Measurements from ENCODE around the gene SLC24A4.

The SLC24A4 gene

DNA sequence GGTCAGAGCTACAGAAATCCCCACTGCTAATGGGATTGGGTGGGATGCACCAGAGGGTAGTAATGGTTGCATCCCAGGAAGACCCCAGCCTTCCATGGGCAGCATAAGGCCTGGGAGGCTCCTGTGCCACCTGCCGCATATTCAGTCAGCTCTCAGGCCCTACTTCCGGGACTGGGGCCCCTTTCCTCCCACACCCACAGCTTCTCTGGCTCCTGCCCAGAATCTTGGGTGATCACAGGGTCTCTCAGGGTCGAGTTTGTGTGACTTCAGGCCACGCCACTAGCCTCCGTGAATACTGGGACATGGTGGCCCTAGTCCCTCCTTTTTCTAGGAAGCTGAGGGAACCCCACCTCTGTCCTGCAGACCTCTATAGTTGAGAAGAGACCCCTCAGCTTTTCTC, 123.8 kb downstream of the SLC24A4 start:
- no peaks in the 10 kb centered on the region for H4K20me1 ChIP-seq (ENCODE audit: insufficient read depth, low read length, poor library complexity, severe bottlenecking)
- H3K4me3 ChIP-seq (ENCODE audit: low read length, poor library complexity, severe bottlenecking): no peak overlapping the region
- no peaks in the 10 kb centered on the region for H3K4me1 ChIP-seq (ENCODE audit: insufficient read depth, low read length, poor library complexity, severe bottlenecking)
- no peaks in the 10 kb centered on the region for H3K79me2 ChIP-seq (ENCODE audit: insufficient read depth, low read length)
- H3K4me2 ChIP-seq (ENCODE audit: low read depth, low read length, poor library complexity, severe bottlenecking): no peak overlapping the region
- H3K9me3 ChIP-seq (ENCODE audit: insufficient read depth, low read depth, low read length): no peaks in the 10 kb centered on the region
- H3K27me3 ChIP-seq (ENCODE audit: insufficient read depth, low read length, poor library complexity, severe bottlenecking): no peaks in the 10 kb centered on the region
- H3K36me3 ChIP-seq (ENCODE audit: insufficient read depth, low read length): no peaks in the 10 kb centered on the region
- H3F3A ChIP-seq (ENCODE audit: low read depth): no peaks in the 10 kb centered on the region
- TF ChIP-seq EZH2phosphoT487 (IDR thresholded peaks at IDR 0.05; ENCODE audit: borderline replicate concordance): no peak
- TF ChIP-seq, protein P1, sequence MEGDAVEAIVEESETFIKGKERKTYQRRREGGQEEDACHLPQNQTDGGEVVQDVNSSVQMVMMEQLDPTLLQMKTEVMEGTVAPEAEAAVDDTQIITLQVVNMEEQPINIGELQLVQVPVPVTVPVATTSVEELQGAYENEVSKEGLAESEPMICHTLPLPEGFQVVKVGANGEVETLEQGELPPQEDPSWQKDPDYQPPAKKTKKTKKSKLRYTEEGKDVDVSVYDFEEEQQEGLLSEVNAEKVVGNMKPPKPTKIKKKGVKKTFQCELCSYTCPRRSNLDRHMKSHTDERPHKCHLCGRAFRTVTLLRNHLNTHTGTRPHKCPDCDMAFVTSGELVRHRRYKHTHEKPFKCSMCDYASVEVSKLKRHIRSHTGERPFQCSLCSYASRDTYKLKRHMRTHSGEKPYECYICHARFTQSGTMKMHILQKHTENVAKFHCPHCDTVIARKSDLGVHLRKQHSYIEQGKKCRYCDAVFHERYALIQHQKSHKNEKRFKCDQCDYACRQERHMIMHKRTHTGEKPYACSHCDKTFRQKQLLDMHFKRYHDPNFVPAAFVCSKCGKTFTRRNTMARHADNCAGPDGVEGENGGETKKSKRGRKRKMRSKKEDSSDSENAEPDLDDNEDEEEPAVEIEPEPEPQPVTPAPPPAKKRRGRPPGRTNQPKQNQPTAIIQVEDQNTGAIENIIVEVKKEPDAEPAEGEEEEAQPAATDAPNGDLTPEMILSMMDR (conservative IDR thresholded peaks at IDR 0.05; ENCODE audit: low read length): no peak
- no peaks in the 10 kb centered on the region for H3K9me2 ChIP-seq (replicated peaks; ENCODE audit: low read depth, low read length)
- H3K9ac ChIP-seq (ENCODE audit: low read depth, low read length, poor library complexity, severe bottlenecking): no peak overlapping the region
- no peak overlapping the region for H2AFZ ChIP-seq (ENCODE audit: low read length)

DNA sequence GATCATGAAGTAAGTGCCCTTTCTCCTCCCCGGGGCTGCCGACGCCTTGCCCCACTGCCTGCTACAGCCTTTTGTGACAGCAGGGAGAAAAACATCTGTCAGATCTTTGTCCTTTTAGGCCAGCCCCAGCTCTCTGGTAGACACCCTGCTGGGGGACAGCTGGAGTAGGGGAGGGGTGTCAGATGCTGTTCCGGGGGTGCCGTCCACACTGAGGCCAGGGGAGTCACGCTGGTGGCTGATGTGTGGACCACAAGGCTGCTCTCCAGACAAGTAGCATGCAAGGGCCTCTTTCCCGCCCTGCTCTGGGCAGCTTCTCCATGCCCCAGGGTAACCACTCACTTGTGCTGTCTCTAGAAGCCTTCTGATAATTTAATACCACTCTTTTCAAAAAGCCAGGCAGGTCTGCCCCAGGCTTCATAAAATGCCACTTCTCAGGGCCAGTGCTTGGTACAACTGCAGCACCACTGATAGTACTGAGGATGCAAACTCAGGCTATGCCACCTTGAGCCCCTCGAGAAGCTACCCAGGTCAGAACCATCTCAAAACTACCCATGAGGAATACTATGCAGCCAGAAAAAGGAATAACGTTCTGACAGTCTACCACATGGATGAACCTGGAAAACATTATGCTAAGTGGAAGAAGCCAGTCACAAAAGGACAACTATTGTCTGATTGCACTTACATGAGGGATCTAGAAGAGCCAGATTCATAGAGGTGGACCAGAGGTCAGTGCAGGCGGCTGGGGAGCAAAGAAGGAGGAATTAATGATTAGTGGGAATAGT, 124.6 kb downstream of the SLC24A4 start:
- Histone ChIP-seq H3K9me3 (ENCODE audit: insufficient read depth, low read depth, low read length) (no peaks in the 10 kb centered on the region), H3K4me2 (ENCODE audit: low read depth, low read length, poor library complexity, severe bottlenecking) (no peak overlapping the region), H3K27me3 (ENCODE audit: insufficient read depth, low read length, poor library complexity, severe bottlenecking) (no peaks in the 10 kb centered on the region), H3K36me3 (ENCODE audit: insufficient read depth, low read length) (no peaks in the 10 kb centered on the region), H3K9me2 (replicated peaks; ENCODE audit: low read depth, low read length) (no peaks in the 10 kb centered on the region), H3K4me1 (ENCODE audit: insufficient read depth, low read length, poor library complexity, severe bottlenecking) (no peaks in the 10 kb centered on the region), H3K4me3 (ENCODE audit: low read length, poor library complexity, severe bottlenecking) (no peak overlapping the region), H3F3A (ENCODE audit: low read depth) (no peaks in the 10 kb centered on the region), H2AFZ (ENCODE audit: low read length) (no peak overlapping the region), H4K20me1 (ENCODE audit: insufficient read depth, low read length, poor library complexity, severe bottlenecking) (no peaks in the 10 kb centered on the region), H3K9ac (ENCODE audit: low read depth, low read length, poor library complexity, severe bottlenecking) (no peak overlapping the region), H3K79me2 (ENCODE audit: insufficient read depth, low read length) (no peaks in the 10 kb centered on the region)
- TF ChIP-seq, protein P1 (conservative IDR thresholded peaks at IDR 0.05; ENCODE audit: low read length): no peak
- no peak for TF ChIP-seq EZH2phosphoT487 (IDR thresholded peaks at IDR 0.05; ENCODE audit: borderline replicate concordance)

DNA sequence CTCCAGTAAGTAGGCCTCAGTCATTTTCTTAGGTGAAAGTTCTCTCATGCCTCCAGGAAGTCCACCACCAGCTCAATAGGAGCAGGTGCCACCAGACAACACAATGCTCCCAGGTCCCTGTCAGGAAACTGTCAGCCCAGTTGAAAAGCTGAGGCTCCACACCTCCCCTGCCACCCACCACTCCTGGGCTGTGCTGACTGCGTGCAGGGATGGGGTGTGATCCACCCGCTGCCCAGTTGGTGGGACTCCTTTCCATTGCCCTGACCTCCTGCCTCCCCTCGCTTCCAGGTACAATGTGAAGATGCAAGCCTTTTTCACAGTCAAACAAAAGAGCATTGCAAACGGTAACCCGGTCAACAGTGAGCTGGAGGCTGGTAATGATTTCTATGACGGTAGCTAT, 125.8 kb downstream of the SLC24A4 start:
- TF ChIP-seq, protein P1 (conservative IDR thresholded peaks at IDR 0.05; ENCODE audit: low read length): no peak
- TF ChIP-seq EZH2phosphoT487 (IDR thresholded peaks at IDR 0.05; ENCODE audit: borderline replicate concordance): no peak
- H3K9me3 ChIP-seq (ENCODE audit: insufficient read depth, low read depth, low read length): no peaks in the 10 kb centered on the region
- no peak overlapping the region for H2AFZ ChIP-seq (ENCODE audit: low read length)
- H3F3A ChIP-seq (ENCODE audit: low read depth): no peaks in the 10 kb centered on the region
- H3K36me3 ChIP-seq (ENCODE audit: insufficient read depth, low read length): no peaks in the 10 kb centered on the region
- H3K9me2 ChIP-seq (replicated peaks; ENCODE audit: low read depth, low read length): no peaks in the 10 kb centered on the region
- no peak overlapping the region for H3K4me3 ChIP-seq (ENCODE audit: low read length, poor library complexity, severe bottlenecking)
- H3K27me3 ChIP-seq (ENCODE audit: insufficient read depth, low read length, poor library complexity, severe bottlenecking): no peaks in the 10 kb centered on the region
- no peaks in the 10 kb centered on the region for H4K20me1 ChIP-seq (ENCODE audit: insufficient read depth, low read length, poor library complexity, severe bottlenecking)
- H3K79me2 ChIP-seq (ENCODE audit: insufficient read depth, low read length): no peaks in the 10 kb centered on the region
- no peaks in the 10 kb centered on the region for H3K4me1 ChIP-seq (ENCODE audit: insufficient read depth, low read length, poor library complexity, severe bottlenecking)
- H3K9ac ChIP-seq (ENCODE audit: low read depth, low read length, poor library complexity, severe bottlenecking): no peak overlapping the region
- no peak overlapping the region for H3K4me2 ChIP-seq (ENCODE audit: low read depth, low read length, poor library complexity, severe bottlenecking)
